Left forelimb (tissue), 1 donor: ENCODE results near the gene ST8SIA2.
"Not testable (repeated sequence)": the region's sequence is repeated elsewhere in the genome, so short reads cannot be mapped to it uniquely, and the experiment has no call there.

ENCODE experiments used
- DNase-seq: peaks from one replicate; pipeline ENCODE4 v3.0.0-alpha.2; 2018; ENCODE audit warnings: low spot score

The ST8SIA2 gene

GRCh38 chr15:92443381-92443780 lies 49.7 kb downstream of the ST8SIA2 start:
- no peak for DNase-seq

- DNase-seq, result no peak
Measured at GRCh38 chr15:92444631-92445030, 51.0 kb downstream of the ST8SIA2 start.

- no peak for DNase-seq
Measured at GRCh38 chr15:92448370-92448769, 54.7 kb downstream of the ST8SIA2 start.

GRCh38 chr15:92449476-92449875 lies 55.8 kb downstream of the ST8SIA2 start:
- DNase-seq, result no peak

GRCh38 chr15:92451225-92451825 lies 57.6 kb downstream of the ST8SIA2 start:
- no peak for DNase-seq

GRCh38 chr15:92452143-92452542 lies 58.5 kb downstream of the ST8SIA2 start:
- DNase-seq, result no peak

- DNase-seq, result no peak
Measured at GRCh38 chr15:92453607-92454006, 59.9 kb downstream of the ST8SIA2 start.

- no peak for DNase-seq
Measured at GRCh38 chr15:92454555-92455105, 60.9 kb downstream of the ST8SIA2 start.

- DNase-seq, result no peak
Measured at GRCh38 chr15:92455271-92455670, 61.6 kb downstream of the ST8SIA2 start.

GRCh38 chr15:92457471-92458041 lies 63.9 kb downstream of the ST8SIA2 start:
- DNase-seq, result no peak

- no peak for DNase-seq
Measured at GRCh38 chr15:92460023-92460422, 66.3 kb downstream of the ST8SIA2 start.

- no peak for DNase-seq
Measured at GRCh38 chr15:92462424-92463125, 68.9 kb downstream of the ST8SIA2 start.

- no peak for DNase-seq
Measured at GRCh38 chr15:92463352-92463751, 69.7 kb downstream of the ST8SIA2 start.

- DNase-seq, result no peak
Measured at GRCh38 chr15:92463826-92464225, 70.1 kb downstream of the ST8SIA2 start.

GRCh38 chr15:92466834-92467233 lies 73.2 kb downstream of the ST8SIA2 start:
- peak; percentile 41 for DNase-seq

GRCh38 chr15:92467245-92467644 lies 73.6 kb downstream of the ST8SIA2 start:
- DNase-seq, result no peak

- peak; percentile 11 for DNase-seq
Measured at GRCh38 chr15:92468991-92469390, 75.3 kb downstream of the ST8SIA2 start.

GRCh38 chr15:92471288-92471687 lies 77.6 kb downstream of the ST8SIA2 start:
- DNase-seq, result no peak

- peak; percentile 62 for DNase-seq
Measured at GRCh38 chr15:92473756-92474155, 80.1 kb downstream of the ST8SIA2 start.

- not testable (repeated sequence) for DNase-seq
Measured at GRCh38 chr15:92479730-92480129, 86.0 kb downstream of the ST8SIA2 start.

- DNase-seq, result no peak
Measured at GRCh38 chr15:92480361-92480760, 86.7 kb downstream of the ST8SIA2 start.

GRCh38 chr15:92485441-92485840 lies 91.8 kb downstream of the ST8SIA2 start:
- no peak for DNase-seq

- DNase-seq, result no peak
Measured at GRCh38 chr15:92492551-92493115, 99.0 kb downstream of the ST8SIA2 start.
